Thymus (tissue), 14 donors: ENCODE results near the gene CBLIF. TPM values are rescaled to one million over a fixed set of nuclear protein-coding genes. Genes with fewer than 3 reads are reported as not detected.
"Not testable (repeated sequence)": the region's sequence is repeated elsewhere in the genome, so short reads cannot be mapped to it uniquely, and the experiment has no call there.

Experiments used
- DNase-seq, 9 donors: peaks; one replicate each; pipeline ENCODE4 v3.0.0-alpha.2; 2013; ENCODE audit warnings: low spot score in 9 of 9, low read depth in 6 of 9, missing footprints in 1 of 9
- H3K27ac ChIP-seq, 2 donors: one replicate each; pipeline ENCODE4 v1.5.1; 2013; ENCODE audit warnings: control low read depth in 1 of 2, low read depth in 1 of 2, low read length in 1 of 2, mild to moderate bottlenecking in 1 of 2, moderate library complexity in 1 of 2
- H3K27me3 ChIP-seq, 2 donors: one replicate each; pipeline ENCODE4 v1.5.1; 2013; ENCODE audit warnings: low read length in 1 of 2; ENCODE audit not compliant: control insufficient read depth in 2 of 2, insufficient read depth in 1 of 2
- H3K36me3 ChIP-seq, 2 donors: one replicate each; pipeline ENCODE4 v1.5.1; 2013; ENCODE audit warnings: low read length in 1 of 2, mild to moderate bottlenecking in 1 of 2, moderate library complexity in 1 of 2; ENCODE audit not compliant: control insufficient read depth in 2 of 2, insufficient read depth in 2 of 2
- H3K4me1 ChIP-seq, 2 donors: one replicate each; pipeline ENCODE4 v1.5.1; 2013; ENCODE audit warnings: low read length in 2 of 2; ENCODE audit not compliant: control insufficient read depth in 2 of 2, insufficient read depth in 2 of 2
- H3K4me3 ChIP-seq, 2 donors: one replicate each; pipeline ENCODE4 v1.5.1; 2013; ENCODE audit warnings: low read length in 2 of 2, control low read depth in 1 of 2, mild to moderate bottlenecking in 1 of 2
- H3K9me3 ChIP-seq, 2 donors: one replicate each; pipeline ENCODE4 v1.5.1; 2013; ENCODE audit warnings: low read length in 1 of 2, mild to moderate bottlenecking in 1 of 2; ENCODE audit not compliant: control insufficient read depth in 2 of 2, insufficient read depth in 1 of 2
- WGBS: extraction: QIAGEN DNeasy Blood & Tissue Kit; methylation state at CpG from one replicate; pipeline ENCODE4 v1.1.7; 2013; 5-methylcytosine and 5-hydroxymethylcytosine counted together
- long read RNA-seq, 10 donors: transcript quantifications; one replicate each; lab custom pipeline, GENCODE V29; 2026
- polyA plus RNA-seq: library from polyadenylated mRNA; stranded (reverse); fragments of 200-250 nt; gene quantifications from one replicate; pipeline ENCODE4 v1.2.3, GENCODE V29; 2013
- total RNA-seq: library from RNA; stranded (reverse); fragments of 120-200 nt; gene quantifications from one replicate; pipeline ENCODE4 v1.2.4, GENCODE V29; 2013
- donor health status: healthy.

CBLIF gene
- not detected for total RNA-seq
- 0.05 TPM for polyA plus RNA-seq
- long read RNA-seq, donor 1, result 0 reads
- long read RNA-seq, donor 2, result 0 reads
- long read RNA-seq, donor 3, result 0 reads
- long read RNA-seq, donor 4, result 0 reads
- long read RNA-seq, donor 5, result 0 reads
- long read RNA-seq, donor 6, result 0 reads
- long read RNA-seq, donor 7, result 0 reads
- long read RNA-seq, donor 8, result 0 reads
- long read RNA-seq, donor 9, result 0 reads
- long read RNA-seq, donor 10, result 0 reads

DNA sequence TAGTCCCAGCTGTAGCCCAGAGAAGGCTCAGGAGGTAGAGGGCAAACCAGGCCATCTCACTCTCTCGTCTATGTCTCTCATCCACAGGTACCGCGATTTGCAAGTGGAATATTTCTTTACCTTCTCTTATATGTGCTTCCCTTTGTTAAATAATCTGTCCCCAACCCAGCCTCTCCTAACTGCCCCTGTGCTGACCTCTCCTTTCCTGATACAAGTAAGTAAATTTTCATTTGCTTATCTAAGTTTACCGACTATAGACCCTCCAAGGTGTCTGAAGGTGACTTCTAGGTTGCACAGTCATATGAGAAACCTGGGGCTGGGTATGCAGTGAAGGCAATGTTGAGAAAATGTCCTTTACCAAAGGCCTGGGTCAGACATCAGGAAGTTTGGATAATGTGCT lies at the start of gene CBLIF:
TSS of gene CBLIF (minus strand) at position 101 of the 400 bp plus-strand sequence. CDS start at position 55, 46 bp downstream.
- Histone ChIP-seq H3K9me3 (no peaks in the 10 kb centered on the region), H3K27ac (no peak within 1 kb of the TSS), H3K4me3 (no peak within 1 kb of the TSS), H3K36me3 (no peaks in the 10 kb centered on the region), H3K27me3 (no peaks in the 10 kb centered on the region), H3K4me1 (no peaks in the 10 kb centered on the region)
- no peak for DNase-seq
- WGBS, result 96% methylated on average over 4 of the region's 4 CpGs

DNA sequence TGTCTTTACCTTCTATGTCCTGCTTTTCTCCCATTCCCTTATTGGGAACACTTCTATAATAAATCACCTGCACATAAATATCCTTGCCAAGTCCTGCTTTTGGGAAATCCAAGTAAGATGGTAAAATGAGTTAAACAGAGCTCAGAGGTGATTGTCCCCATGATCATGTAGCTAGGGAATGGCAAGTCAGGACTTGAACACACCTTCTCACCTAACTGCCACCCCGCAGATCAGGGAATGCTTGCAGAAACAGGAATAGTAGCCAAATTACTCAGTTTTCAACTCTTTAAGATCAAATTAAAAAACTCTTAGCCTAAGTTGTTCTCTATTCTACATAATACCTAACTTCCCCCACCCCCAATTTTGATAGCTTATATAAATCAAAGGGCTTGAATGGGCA lies 49.3 kb upstream of the CBLIF start:
- H3K27ac ChIP-seq, result no peak overlapping the region
- H3K9me3 ChIP-seq, result no peaks in the 10 kb centered on the region
- DNase-seq, result no peak
- H3K36me3 ChIP-seq, result no peaks in the 10 kb centered on the region
- H3K4me3 ChIP-seq, result no peak overlapping the region
- 93% methylated on average over 1 of the region's 1 CpG for WGBS
- no peaks in the 10 kb centered on the region for H3K27me3 ChIP-seq
- H3K4me1 ChIP-seq, result no peaks in the 10 kb centered on the region

DNA sequence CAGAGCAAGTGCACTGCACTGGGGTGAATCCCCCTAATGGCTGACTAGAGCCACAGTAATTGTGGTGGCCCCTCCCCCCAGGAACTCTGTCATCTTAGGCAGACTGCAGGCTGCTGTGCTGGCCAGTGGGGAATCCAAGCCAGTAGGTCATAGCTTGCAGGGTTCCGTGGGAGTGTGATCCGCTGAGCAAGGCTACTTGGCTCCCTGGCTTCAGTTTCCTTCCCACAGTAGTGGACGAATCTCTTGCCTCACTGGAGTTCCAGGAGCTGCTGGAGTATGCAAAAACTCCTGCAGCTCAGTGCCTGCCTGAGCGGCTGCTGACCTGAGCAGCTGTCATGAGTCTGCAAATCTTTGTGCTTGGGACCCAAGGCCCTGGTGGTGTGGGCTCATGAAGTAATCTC lies 46.5 kb upstream of the CBLIF start:
- no peak overlapping the region for H3K27ac ChIP-seq
- H3K36me3 ChIP-seq, result no peaks in the 10 kb centered on the region
- no peak overlapping the region for H3K4me3 ChIP-seq
- no peaks in the 10 kb centered on the region for H3K4me1 ChIP-seq
- 81% methylated on average over 4 of the region's 4 CpGs for WGBS
- H3K27me3 ChIP-seq, result no peaks in the 10 kb centered on the region
- H3K9me3 ChIP-seq, result no peaks in the 10 kb centered on the region
- no peak for DNase-seq

DNA sequence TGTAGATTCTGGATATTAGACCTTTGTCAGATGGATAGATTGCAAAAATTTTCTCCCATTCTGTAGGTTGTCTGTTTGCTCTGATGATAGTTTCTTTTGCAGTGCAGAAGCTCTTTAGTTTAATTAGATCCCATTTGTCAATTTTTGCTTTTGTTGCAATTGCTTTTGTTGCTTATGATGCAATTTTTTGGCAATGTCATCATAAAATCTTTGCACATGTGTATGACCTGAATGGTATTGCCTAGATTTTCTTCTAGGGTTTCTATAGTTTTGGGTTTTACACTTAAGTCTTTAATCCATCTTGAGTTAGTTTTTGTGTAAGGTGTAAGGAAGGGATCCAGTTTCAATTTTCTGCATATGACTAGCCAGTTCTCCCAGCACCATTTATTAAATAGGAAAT lies 41.9 kb upstream of the CBLIF start:
- not testable (repeated sequence) for H3K27me3 ChIP-seq, H3K36me3 ChIP-seq, H3K4me3 ChIP-seq, H3K27ac ChIP-seq, H3K9me3 ChIP-seq, H3K4me1 ChIP-seq, DNase-seq

DNA sequence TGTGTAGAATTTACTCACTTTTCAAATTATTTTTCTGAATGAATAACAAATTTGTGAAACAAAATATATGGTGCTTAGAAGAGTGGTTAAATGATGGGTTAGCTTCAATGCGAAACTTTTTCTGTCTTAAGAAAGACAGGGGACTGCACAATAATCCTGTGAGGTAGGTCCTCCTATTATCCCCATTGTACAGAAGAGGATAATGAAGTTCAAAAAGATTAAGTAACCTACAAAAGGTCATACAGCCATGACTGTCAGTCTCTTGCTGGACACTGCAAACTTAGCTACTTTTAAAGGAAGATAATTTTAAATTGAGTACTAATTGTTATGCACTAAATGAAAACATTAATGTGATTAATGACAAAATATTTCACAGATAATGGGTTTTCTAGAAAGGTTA lies 38.3 kb upstream of the CBLIF start:
- no peak for DNase-seq
- H3K27ac ChIP-seq, result no peak overlapping the region
- H3K4me3 ChIP-seq, result no peak overlapping the region
- no peaks in the 10 kb centered on the region for H3K4me1 ChIP-seq
- no peaks in the 10 kb centered on the region for H3K27me3 ChIP-seq
- 99% methylated on average over 1 of the region's 1 CpG for WGBS
- no peaks in the 10 kb centered on the region for H3K9me3 ChIP-seq
- no peaks in the 10 kb centered on the region for H3K36me3 ChIP-seq

DNA sequence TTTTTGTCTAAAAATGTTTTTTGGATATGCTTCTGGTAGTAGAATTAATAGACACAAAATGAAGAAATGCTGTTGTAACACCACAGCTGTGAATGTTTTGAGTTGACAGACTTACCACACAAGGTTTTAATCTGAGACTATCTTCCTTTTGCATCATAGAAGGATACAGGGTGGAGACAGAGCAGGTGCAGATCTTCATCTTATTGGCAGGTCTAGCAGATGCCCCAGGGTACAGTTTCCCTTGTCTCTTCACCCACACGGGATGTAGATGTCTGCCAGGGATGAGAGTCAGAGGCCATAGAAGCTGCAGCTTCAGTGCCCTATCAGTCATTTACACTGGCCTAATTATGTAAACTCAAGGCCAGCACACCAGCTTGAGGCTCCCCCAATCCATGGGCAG lies 34.3 kb upstream of the CBLIF start:
- H3K36me3 ChIP-seq, result no peaks in the 10 kb centered on the region
- WGBS, result 85% methylated on average over 1 of the region's 1 CpG
- no peaks in the 10 kb centered on the region for H3K4me1 ChIP-seq
- H3K4me3 ChIP-seq, result no peak overlapping the region
- H3K9me3 ChIP-seq, result no peaks in the 10 kb centered on the region
- no peak for DNase-seq
- no peak overlapping the region for H3K27ac ChIP-seq
- H3K27me3 ChIP-seq, result no peaks in the 10 kb centered on the region

DNA sequence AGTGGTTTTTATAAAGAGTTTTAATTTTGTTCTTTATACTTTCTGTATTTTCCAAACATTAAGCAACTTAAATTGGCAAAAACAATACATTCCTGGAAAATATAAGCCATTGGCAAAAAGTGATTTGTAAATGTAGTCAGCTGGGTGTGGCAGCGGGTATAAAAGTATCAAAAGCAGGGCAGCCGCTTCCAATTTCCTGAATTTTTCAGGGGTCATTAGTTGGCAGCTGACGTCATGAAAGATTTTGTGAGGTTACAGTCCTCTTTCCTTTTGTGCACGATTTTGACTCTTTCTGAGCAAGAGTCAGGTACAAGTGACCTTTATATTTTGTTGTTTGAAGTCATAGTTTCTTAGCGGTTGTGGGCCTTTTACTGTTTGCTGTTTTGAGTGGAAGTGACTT lies 33.3 kb upstream of the CBLIF start, which contains the start of gene OOSP3:
TSS of gene OOSP3 (plus strand) at position 208 of the 400 bp plus-strand sequence. CDS start at position 235, 27 bp downstream.
- H3K4me3 ChIP-seq, result no peak within 1 kb of the TSS
- H3K27ac ChIP-seq, result no peak within 1 kb of the TSS
- no peaks in the 10 kb centered on the region for H3K4me1 ChIP-seq
- H3K36me3 ChIP-seq, result no peaks in the 10 kb centered on the region
- no peaks in the 10 kb centered on the region for H3K27me3 ChIP-seq
- DNase-seq, result no peak
- 95% methylated on average over 5 of the region's 5 CpGs for WGBS
- H3K9me3 ChIP-seq, result no peaks in the 10 kb centered on the region

DNA sequence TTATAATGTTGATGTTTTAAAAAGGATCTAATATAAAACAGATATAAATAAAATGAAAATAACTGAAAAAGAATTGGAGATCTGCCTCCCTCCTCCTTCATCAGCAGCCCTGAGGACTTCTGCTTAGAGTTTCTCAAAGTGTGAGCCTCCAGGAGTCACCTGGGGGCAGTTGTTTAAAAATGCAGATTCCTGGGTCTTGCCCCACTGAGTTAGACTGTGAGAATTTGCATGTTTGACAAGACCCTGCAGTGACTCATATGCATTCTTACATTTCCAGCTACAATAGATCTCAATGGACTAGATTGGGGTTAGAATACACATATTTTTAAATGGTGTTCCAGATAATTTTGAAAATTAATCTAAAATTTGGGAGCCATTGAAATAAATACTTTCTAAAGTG lies 32.5 kb upstream of the CBLIF start:
- Histone ChIP-seq H3K27me3 (no peaks in the 10 kb centered on the region), H3K27ac (no peak overlapping the region), H3K9me3 (no peaks in the 10 kb centered on the region), H3K4me3 (no peak overlapping the region), H3K36me3 (no peaks in the 10 kb centered on the region), H3K4me1 (no peaks in the 10 kb centered on the region)
- DNase-seq, result no peak

DNA sequence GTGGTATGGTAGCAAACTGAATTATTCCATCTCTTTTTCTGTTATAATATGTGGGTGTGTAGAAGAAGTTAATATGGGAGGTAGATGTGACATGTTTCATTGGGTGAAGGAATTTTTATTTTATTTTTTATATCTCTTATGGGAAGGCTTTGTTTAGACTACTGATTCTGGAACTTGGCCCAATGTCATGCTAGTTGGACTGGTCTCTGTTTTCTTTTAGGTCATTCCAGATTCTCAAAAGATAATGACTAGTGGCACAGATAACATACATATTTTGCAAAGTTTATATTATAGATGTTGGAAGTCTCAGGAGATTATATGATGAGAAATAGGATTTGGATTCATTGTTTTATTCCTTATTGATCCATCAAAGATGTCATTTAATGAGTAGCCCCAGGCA lies 32.0 kb upstream of the CBLIF start:
- H3K27me3 ChIP-seq, result no peaks in the 10 kb centered on the region
- H3K4me1 ChIP-seq, result no peaks in the 10 kb centered on the region
- DNase-seq, result no peak
- H3K36me3 ChIP-seq, result no peaks in the 10 kb centered on the region
- H3K27ac ChIP-seq, result no peak overlapping the region
- H3K4me3 ChIP-seq, result no peak overlapping the region
- H3K9me3 ChIP-seq, result no peaks in the 10 kb centered on the region
